Measurements from ENCODE around the gene MTX1.

GRCh38 chr1:155206891-155207805 lies 1.3 kb upstream of the MTX1 start:
- TF ChIP-seq CTCF (IDR thresholded peaks at IDR 0.05 in 4 of 5, conservative IDR thresholded peaks at IDR 0.05 in 1 of 5) (peak; percentile 66 to 85 (median 82)), POLR2A (IDR thresholded peaks at IDR 0.05) (no peak)

Measured in gastrocnemius medialis (tissue), 4 donors.